Neural cell (in vitro differentiated cells): ENCODE measurements around the gene RPL35A. TPM values are rescaled to one million over a fixed set of nuclear protein-coding genes. Genes with fewer than 3 reads are reported as not detected.

Experiments
- H2AFZ ChIP-seq: fragments of 200-600, 300-800 bp; sonication (generic), shearing (Covaris generic); 2 replicates; pipeline ENCODE4 v1.6.0; 2014; ENCODE audit warnings: low read depth, mild to moderate bottlenecking, antibody characterized with exemption, low read length, moderate library complexity
- H3F3A ChIP-seq: fragments of 200-600 bp; shearing (Covaris generic); 2 replicates; pipeline ENCODE4 v1.6.1; 2016; ENCODE audit warnings: mild to moderate bottlenecking, moderate library complexity, mixed read lengths, antibody characterized with exemption, low read length; ENCODE audit not compliant: insufficient read depth, poor library complexity, severe bottlenecking
- H3K27ac ChIP-seq: fragments of 200-600, 300-800 bp; sonication (generic), shearing (Covaris generic); 2 replicates; pipeline ENCODE4 v1.5.1; 2014; ENCODE audit warnings: mild to moderate bottlenecking, low read length, moderate library complexity
- H3K27me3 ChIP-seq: fragments of 300-800, 200-600 bp; sonication (generic), shearing (Covaris generic); 2 replicates; pipeline ENCODE4 v1.6.0; 2014; ENCODE audit warnings: mild to moderate bottlenecking, low read depth, low read length, moderate library complexity; ENCODE audit not compliant: insufficient read depth
- H3K36me3 ChIP-seq: fragments of 300-800, 200-600 bp; sonication (generic), shearing (Covaris generic); 2 replicates; pipeline ENCODE4 v1.5.1; 2014; ENCODE audit warnings: mild to moderate bottlenecking, antibody characterized with exemption, low read length, moderate library complexity; ENCODE audit not compliant: insufficient read depth
- H3K4me2 ChIP-seq: fragments of 300-800, 200-600 bp; sonication (generic), shearing (Covaris generic); 2 replicates; pipeline ENCODE4 v1.6.0; 2014; ENCODE audit warnings: mild to moderate bottlenecking, low read length
- H3K4me3 ChIP-seq: fragments of 300-800, 200-600 bp; sonication (generic), shearing (Covaris generic); 2 replicates; pipeline ENCODE4 v1.5.1; 2014; ENCODE audit warnings: mild to moderate bottlenecking, low read length, moderate library complexity
- H3K79me2 ChIP-seq: fragments of 200-600 bp; shearing (Covaris generic); replicated peaks from 2 replicates; pipeline ENCODE4 v1.6.0; 2014; ENCODE audit warnings: mild to moderate bottlenecking, low read length, moderate library complexity; ENCODE audit not compliant: insufficient read depth
- H3K9ac ChIP-seq: fragments of 300-800, 200-600 bp; sonication (generic), shearing (Covaris generic); 2 replicates; pipeline ENCODE4 v1.6.1; 2016; ENCODE audit warnings: mild to moderate bottlenecking, low read length, mixed read lengths
- H3K9me2 ChIP-seq: fragments of 200-600 bp; shearing (Covaris generic); 2 replicates; pipeline ENCODE4 v1.6.1; 2016; ENCODE audit warnings: mild to moderate bottlenecking, low read length, mixed read lengths; ENCODE audit not compliant: insufficient read depth
- H3K9me3 ChIP-seq: fragments of 200-600, 300-800 bp; sonication (generic), shearing (Covaris generic); 2 replicates; pipeline ENCODE4 v1.6.1; 2016; ENCODE audit warnings: mild to moderate bottlenecking, mixed run types, low read length, moderate library complexity, mixed read lengths
- H4K20me1 ChIP-seq: fragments of 200-600 bp; shearing (Covaris generic); 2 replicates; pipeline ENCODE4 v1.6.1; 2016; ENCODE audit warnings: mild to moderate bottlenecking, mixed run types; ENCODE audit not compliant: insufficient read depth
- EP300 ChIP-seq: fragments of 450-650 bp; conservative IDR thresholded peaks from 2 replicates; pipeline ENCODE4 v1.6.1; 2014; ENCODE audit warnings: antibody characterized with exemption, mild to moderate bottlenecking, moderate library complexity; ENCODE audit not compliant: poor library complexity, severe bottlenecking
- EZH2 ChIP-seq: fragments of 200-600, 300-800 bp; shearing (Covaris generic), sonication (generic); IDR thresholded peaks from 2 replicates; pipeline ENCODE4 v1.6.1; 2014; ENCODE audit warnings: antibody characterized with exemption, low read length, borderline replicate concordance, mild to moderate bottlenecking; ENCODE audit not compliant: insufficient read depth, poor library complexity, severe bottlenecking
- MXI1 ChIP-seq: fragments of 450-650 bp; conservative IDR thresholded peaks from 2 replicates; pipeline ENCODE4 v1.6.1; 2014; ENCODE audit warnings: antibody characterized with exemption, mild to moderate bottlenecking; ENCODE audit not compliant: poor library complexity, severe bottlenecking
- POLR2AphosphoS5 ChIP-seq: IDR thresholded peaks from 2 replicates; pipeline ENCODE4 v1.6.1; 2012
- RAD21 ChIP-seq: fragments of 450-650 bp; conservative IDR thresholded peaks from 2 replicates; pipeline ENCODE4 v1.6.1; 2014; ENCODE audit warnings: antibody characterized with exemption, mild to moderate bottlenecking, moderate library complexity
- REST ChIP-seq: IDR thresholded peaks from 2 replicates; pipeline ENCODE4 v1.6.1; 2012; ENCODE audit warnings: borderline replicate concordance
- SMC3 ChIP-seq: fragments of 450-650 bp; conservative IDR thresholded peaks from 2 replicates; pipeline ENCODE4 v1.6.1; 2014; ENCODE audit warnings: antibody characterized with exemption, mild to moderate bottlenecking, moderate library complexity; ENCODE audit not compliant: poor library complexity
- TAF1 ChIP-seq: IDR thresholded peaks from 2 replicates; pipeline ENCODE4 v1.6.1; 2012; ENCODE audit warnings: low read depth
- polyA plus RNA-seq: library from polyadenylated mRNA; depleted of rRNA; stranded (reverse); fragments of >200 nt; gene quantifications from 2 replicates; pipeline ENCODE4 v1.2.3, GENCODE V29; 2014
- TF ChIP-seq, protein P1 (sequence below): fragments of 450-650 bp; IDR thresholded peaks from 2 replicates; pipeline ENCODE4 v1.5.1; 2014; ENCODE audit warnings: antibody characterized with exemption, mild to moderate bottlenecking, moderate library complexity; ENCODE audit not compliant: poor library complexity, severe bottlenecking

RPL35A gene
- polyA plus RNA-seq, 1 donor from 2014 or later = 1,553 TPM

DNA sequence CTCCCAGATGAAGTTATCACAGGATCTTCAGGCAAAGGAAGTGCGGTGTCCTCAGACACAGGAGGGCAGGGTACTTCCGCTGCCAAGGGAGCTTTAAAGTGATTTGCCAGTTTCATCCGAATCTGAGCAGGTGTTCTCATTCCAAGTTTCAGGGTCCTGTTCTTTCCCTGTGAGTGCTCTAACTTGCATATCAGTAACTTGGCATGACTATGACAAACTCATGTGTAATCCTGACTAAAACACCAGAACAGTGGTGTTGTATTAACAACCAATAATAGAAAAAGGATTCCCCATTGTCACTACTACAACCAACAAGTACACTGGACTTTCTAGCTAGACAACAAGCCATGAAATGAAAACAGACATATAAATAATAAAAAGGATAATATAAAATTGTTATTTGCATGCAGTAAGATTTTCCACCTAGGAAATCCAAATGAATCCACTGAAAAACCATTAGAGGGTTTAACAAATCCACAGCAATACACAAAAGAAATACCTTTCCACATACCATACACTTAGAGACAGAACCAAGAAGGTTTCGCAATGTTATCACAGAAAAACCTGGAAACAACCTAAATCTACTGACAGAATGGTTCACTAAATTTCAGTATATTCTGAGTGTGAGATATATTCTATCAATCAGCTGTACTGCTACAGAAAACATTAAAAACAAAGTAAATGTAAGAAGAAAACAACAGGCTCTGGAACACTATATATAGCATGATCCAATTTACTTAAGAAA, 40.9 kb upstream of the RPL35A start:
- H2AFZ ChIP-seq = no peak overlapping the region
- H3K9ac ChIP-seq = no peak overlapping the region
- no peaks in the 10 kb centered on the region for H3K27me3 ChIP-seq
- no peaks in the 10 kb centered on the region for H3K79me2 ChIP-seq
- H3K9me2 ChIP-seq = no peaks in the 10 kb centered on the region
- TF ChIP-seq POLR2AphosphoS5 = no peak
- no peak for TF ChIP-seq MXI1
- TF ChIP-seq RAD21 = no peak
- no peak for TF ChIP-seq TAF1
- TF ChIP-seq SMC3 = no peak
- TF ChIP-seq, protein P1, sequence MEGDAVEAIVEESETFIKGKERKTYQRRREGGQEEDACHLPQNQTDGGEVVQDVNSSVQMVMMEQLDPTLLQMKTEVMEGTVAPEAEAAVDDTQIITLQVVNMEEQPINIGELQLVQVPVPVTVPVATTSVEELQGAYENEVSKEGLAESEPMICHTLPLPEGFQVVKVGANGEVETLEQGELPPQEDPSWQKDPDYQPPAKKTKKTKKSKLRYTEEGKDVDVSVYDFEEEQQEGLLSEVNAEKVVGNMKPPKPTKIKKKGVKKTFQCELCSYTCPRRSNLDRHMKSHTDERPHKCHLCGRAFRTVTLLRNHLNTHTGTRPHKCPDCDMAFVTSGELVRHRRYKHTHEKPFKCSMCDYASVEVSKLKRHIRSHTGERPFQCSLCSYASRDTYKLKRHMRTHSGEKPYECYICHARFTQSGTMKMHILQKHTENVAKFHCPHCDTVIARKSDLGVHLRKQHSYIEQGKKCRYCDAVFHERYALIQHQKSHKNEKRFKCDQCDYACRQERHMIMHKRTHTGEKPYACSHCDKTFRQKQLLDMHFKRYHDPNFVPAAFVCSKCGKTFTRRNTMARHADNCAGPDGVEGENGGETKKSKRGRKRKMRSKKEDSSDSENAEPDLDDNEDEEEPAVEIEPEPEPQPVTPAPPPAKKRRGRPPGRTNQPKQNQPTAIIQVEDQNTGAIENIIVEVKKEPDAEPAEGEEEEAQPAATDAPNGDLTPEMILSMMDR = no peak
- TF ChIP-seq EZH2 = no peak
- no peak for TF ChIP-seq REST
- TF ChIP-seq EP300 = no peak
- H3K36me3 ChIP-seq = no peaks in the 10 kb centered on the region
- H3F3A ChIP-seq = no peaks in the 10 kb centered on the region
- no peak overlapping the region for H3K4me3 ChIP-seq
- no peaks in the 10 kb centered on the region for H3K9me3 ChIP-seq
- H3K4me2 ChIP-seq = no peak overlapping the region
- H4K20me1 ChIP-seq = no peaks in the 10 kb centered on the region
- no peak overlapping the region for H3K27ac ChIP-seq

DNA sequence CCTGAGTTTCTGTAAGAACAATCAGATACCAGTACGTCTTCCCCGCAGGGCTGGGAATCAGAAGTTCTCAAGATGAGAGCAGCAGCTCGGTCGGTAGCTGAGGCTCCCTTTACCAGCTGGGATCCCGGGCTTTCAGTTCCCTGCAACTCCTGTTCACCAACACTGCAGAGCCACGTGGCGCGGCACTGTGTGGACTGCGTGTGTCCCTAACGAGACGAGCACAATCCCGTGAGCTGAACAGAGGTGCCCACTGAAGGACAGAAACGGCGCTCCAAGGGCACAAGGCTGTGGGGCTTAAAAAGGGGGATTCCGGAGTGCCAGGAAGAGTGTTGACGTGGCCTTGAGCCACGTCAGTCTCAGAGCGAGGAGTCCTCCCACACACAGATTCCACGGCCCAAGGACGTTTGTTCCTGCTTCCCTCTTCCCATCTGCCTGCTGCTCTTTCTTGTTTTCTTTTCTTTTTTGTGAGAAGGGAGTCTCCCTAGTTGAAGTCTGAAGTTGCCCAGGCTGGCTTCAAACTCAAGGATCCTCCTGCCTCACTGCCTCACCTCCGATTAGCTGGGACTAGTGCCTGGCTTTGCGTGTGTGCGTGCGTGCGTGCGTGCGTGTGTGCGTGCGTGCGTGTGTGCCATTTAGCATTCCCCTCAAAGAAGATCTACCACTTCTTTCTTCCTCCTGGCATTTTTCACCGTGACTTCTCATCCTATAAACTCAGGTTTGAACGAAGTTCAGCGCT, 37.1 kb upstream of the RPL35A start:
- Histone ChIP-seq H3F3A (no peaks in the 10 kb centered on the region), H3K36me3 (no peaks in the 10 kb centered on the region), H4K20me1 (no peaks in the 10 kb centered on the region), H3K9me2 (no peaks in the 10 kb centered on the region), H2AFZ (no peak overlapping the region), H3K4me2 (no peak overlapping the region), H3K27ac (no peak overlapping the region), H3K27me3 (no peaks in the 10 kb centered on the region), H3K4me3 (no peak overlapping the region), H3K79me2 (no peaks in the 10 kb centered on the region), H3K9ac (no peak overlapping the region), H3K9me3 (no peaks in the 10 kb centered on the region)
- TF ChIP-seq REST (no peak), POLR2AphosphoS5 (no peak), EP300 (no peak), MXI1 (no peak), EZH2 (no peak), RAD21 (no peak), SMC3 (no peak), TAF1 (no peak)
- TF ChIP-seq, protein P1 = no peak
